ENCODE results near the gene USP24. TPM values are rescaled to one million over a fixed set of nuclear protein-coding genes. Genes with fewer than 3 reads are reported as not detected.

The USP24 gene, protein sequence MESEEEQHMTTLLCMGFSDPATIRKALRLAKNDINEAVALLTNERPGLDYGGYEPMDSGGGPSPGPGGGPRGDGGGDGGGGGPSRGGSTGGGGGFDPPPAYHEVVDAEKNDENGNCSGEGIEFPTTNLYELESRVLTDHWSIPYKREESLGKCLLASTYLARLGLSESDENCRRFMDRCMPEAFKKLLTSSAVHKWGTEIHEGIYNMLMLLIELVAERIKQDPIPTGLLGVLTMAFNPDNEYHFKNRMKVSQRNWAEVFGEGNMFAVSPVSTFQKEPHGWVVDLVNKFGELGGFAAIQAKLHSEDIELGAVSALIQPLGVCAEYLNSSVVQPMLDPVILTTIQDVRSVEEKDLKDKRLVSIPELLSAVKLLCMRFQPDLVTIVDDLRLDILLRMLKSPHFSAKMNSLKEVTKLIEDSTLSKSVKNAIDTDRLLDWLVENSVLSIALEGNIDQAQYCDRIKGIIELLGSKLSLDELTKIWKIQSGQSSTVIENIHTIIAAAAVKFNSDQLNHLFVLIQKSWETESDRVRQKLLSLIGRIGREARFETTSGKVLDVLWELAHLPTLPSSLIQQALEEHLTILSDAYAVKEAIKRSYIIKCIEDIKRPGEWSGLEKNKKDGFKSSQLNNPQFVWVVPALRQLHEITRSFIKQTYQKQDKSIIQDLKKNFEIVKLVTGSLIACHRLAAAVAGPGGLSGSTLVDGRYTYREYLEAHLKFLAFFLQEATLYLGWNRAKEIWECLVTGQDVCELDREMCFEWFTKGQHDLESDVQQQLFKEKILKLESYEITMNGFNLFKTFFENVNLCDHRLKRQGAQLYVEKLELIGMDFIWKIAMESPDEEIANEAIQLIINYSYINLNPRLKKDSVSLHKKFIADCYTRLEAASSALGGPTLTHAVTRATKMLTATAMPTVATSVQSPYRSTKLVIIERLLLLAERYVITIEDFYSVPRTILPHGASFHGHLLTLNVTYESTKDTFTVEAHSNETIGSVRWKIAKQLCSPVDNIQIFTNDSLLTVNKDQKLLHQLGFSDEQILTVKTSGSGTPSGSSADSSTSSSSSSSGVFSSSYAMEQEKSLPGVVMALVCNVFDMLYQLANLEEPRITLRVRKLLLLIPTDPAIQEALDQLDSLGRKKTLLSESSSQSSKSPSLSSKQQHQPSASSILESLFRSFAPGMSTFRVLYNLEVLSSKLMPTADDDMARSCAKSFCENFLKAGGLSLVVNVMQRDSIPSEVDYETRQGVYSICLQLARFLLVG (N-terminal part only)
- 162 TPM in 2 replicates for total RNA-seq (2013; cell fraction: nucleolus; rRNA removed)
- total RNA-seq (2014; rRNA removed) = 28.7 and 34.1 TPM in 2 replicates
- total RNA-seq (2014; rRNA removed; fragmentation: Illumina TruSeq; extraction: Trizol) = 36.5 and 42.7 TPM in 2 replicates
- 26.8 and 32.1 TPM in 2 replicates for total RNA-seq (2021)
- 15.9 TPM for polyA plus RNA-seq (2011; ENCODE audit: low read depth)
- 22.7 and 24.2 TPM in 2 replicates for polyA plus RNA-seq (2011; rRNA removed)
- polyA plus RNA-seq (2011; cell fraction: cytosol; rRNA removed) = 14.3 and 19.6 TPM in 2 replicates
- polyA plus RNA-seq (2011; cell fraction: nucleus; rRNA removed) = 32.8 and 35.9 TPM in 2 replicates
- 17.2 and 18.5 TPM in 2 replicates for polyA plus RNA-seq (2012)
- polyA plus RNA-seq (2014; fragmentation: Illumina TruSeq; extraction: Trizol) = 31.0 and 37.2 TPM in 2 replicates
- polyA plus RNA-seq (2014; fragmentation: Nextera tagmentation; extraction: Ambion mirVana) = 1 to 10 TPM; 4.6 to 6.4 TPM
- polyA plus RNA-seq (2014; rRNA removed) = 22.9 and 27.8 TPM in 2 replicates
- polyA plus RNA-seq (2016; fragmentation: Nextera tagmentation; extraction: Ambion mirVana) = 1 to 10 TPM; 8.4 to 9.6 TPM
- 64.6 and 80.2 TPM in 2 replicates for polyA minus RNA-seq (2011; rRNA and poly(A)+ RNA removed)
- polyA minus RNA-seq (2011; cell fraction: cytosol; rRNA and poly(A)+ RNA removed) = 22.3 and 27.1 TPM in 2 replicates
- 49.0 and 65.9 TPM in 2 replicates for polyA minus RNA-seq (2011; cell fraction: nucleus; rRNA and poly(A)+ RNA removed)
- Bru-seq, nascent RNA = percentile 84 among the genes with signal in this experiment
- percentile 86 among the genes with signal in this experiment for BruChase-seq, experiment 1, labeled RNA remaining after a 6-hour chase
- BruChase-seq, experiment 2, labeled RNA remaining after a 2-hour chase = percentile 87 among the genes with signal in this experiment
- long read RNA-seq, experiment 1, partial matches to known transcripts = 2 of 3 reads
- long read RNA-seq, experiment 1, other reads (novel, unspliced or antisense) = 1 of 3 reads
- long read RNA-seq, experiment 2, partial matches to known transcripts = 10 of 17 reads
- long read RNA-seq, experiment 2, other reads (novel, unspliced or antisense) = 7 of 17 reads

- Histone ChIP-seq H3K4me3 (peak within 1 kb of the TSS; percentile 89), H3K27me3 (replicated peaks in 1 of 2; ENCODE audit: control insufficient read depth in 2 of 2, insufficient read depth in 2 of 2, low read length in 1 of 2) (no peaks in the 10 kb centered on the region), H3K36me3 (ENCODE audit: control insufficient read depth in 2 of 2, insufficient read depth in 2 of 2, low read length in 1 of 2) (no peaks in the 10 kb centered on the region), H3K79me2 (ENCODE audit: control insufficient read depth, insufficient read depth, low read length) (peaks cover 54% of the 10 kb centered on the region), H3K27ac (ENCODE audit: control insufficient read depth, insufficient read depth) (peak within 1 kb of the TSS; percentile 87), H3K4me1 (ENCODE audit: control insufficient read depth, insufficient read depth, low read length) (peaks cover 7% of the 10 kb centered on the region), H3K9ac (ENCODE audit: control insufficient read depth, insufficient read depth, low read length) (peak within 1 kb of the TSS; percentile 65), H3K4me2 (ENCODE audit: control insufficient read depth, insufficient read depth) (peak within 1 kb of the TSS; percentile 97), H3K9me3 (replicated peaks; ENCODE audit: control insufficient read depth, insufficient read depth, low read length) (no peaks in the 10 kb centered on the region), H2AFZ (ENCODE audit: control insufficient read depth, low read depth, low read length) (peak within 1 kb of the TSS; percentile 65), H4K20me1 (ENCODE audit: control insufficient read depth, insufficient read depth) (no peaks in the 10 kb centered on the region)
- ChIA-PET POLR2A (interaction anchor here (0.6 to 4.0 kb wide), 3 partner anchors 10 to 41 kb away, joined by 3 to 16 read pairs (median 3); no protein-coding TSS in a partner anchor), SMC1A (ENCODE audit: uncharacterized antibody, unreplicated experiment) (interaction anchor here (1.1 to 1.8 kb wide), 3 partner anchors 14 to 62 kb away, joined by 3 to 5 read pairs (median 3); no protein-coding TSS in a partner anchor), CTCF (interaction anchor here (1.4 kb wide), 1 partner anchor 10 kb away, joined by 3 read pairs; no protein-coding TSS in a partner anchor), RAD21 (ENCODE audit: unreplicated experiment) (interaction anchor here (1.6 kb wide), 1 partner anchor 42 kb away, joined by 8 read pairs; no protein-coding TSS in a partner anchor)
- intact Hi-C loops (cut with micrococcal nuclease; ENCODE audit: unreplicated experiment) (loop anchor here (2.0 to 10.0 kb wide), 2 partner anchors 61 to 1349 kb away; no protein-coding TSS in a partner anchor), in situ Hi-C loops (cut with MboI) (no loop called here)
- under 1% methylated on average over 76 of the region's 96 CpGs for WGBS (ENCODE audit: insufficient coverage, insufficient replicate concordance, low lambda C conversion rate, missing lambda C conversion rate)
- ATAC-seq (peak; percentile 86), DNase-seq (ENCODE audit: low read depth, low spot score) (no peak), FAIRE-seq (no peak)
- BruUV-seq (replicated peaks) = no TSS peak
- TF ChIP-seq, protein P1, sequence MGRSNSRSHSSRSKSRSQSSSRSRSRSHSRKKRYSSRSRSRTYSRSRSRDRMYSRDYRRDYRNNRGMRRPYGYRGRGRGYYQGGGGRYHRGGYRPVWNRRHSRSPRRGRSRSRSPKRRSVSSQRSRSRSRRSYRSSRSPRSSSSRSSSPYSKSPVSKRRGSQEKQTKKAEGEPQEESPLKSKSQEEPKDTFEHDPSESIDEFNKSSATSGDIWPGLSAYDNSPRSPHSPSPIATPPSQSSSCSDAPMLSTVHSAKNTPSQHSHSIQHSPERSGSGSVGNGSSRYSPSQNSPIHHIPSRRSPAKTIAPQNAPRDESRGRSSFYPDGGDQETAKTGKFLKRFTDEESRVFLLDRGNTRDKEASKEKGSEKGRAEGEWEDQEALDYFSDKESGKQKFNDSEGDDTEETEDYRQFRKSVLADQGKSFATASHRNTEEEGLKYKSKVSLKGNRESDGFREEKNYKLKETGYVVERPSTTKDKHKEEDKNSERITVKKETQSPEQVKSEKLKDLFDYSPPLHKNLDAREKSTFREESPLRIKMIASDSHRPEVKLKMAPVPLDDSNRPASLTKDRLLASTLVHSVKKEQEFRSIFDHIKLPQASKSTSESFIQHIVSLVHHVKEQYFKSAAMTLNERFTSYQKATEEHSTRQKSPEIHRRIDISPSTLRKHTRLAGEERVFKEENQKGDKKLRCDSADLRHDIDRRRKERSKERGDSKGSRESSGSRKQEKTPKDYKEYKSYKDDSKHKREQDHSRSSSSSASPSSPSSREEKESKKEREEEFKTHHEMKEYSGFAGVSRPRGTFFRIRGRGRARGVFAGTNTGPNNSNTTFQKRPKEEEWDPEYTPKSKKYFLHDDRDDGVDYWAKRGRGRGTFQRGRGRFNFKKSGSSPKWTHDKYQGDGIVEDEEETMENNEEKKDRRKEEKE (IDR thresholded peaks at IDR 0.05) = no peak
- TF ChIP-seq HDAC2 (IDR thresholded peaks at IDR 0.05) (no peak), ELK1 (IDR thresholded peaks at IDR 0.05; ENCODE audit: low read depth, low read length) (0 out of 2 replicates have a peak, but pooled peaks have one; percentile 58), CBX3 (IDR thresholded peaks at IDR 0.05; ENCODE audit: borderline replicate concordance, low read depth) (no peak), MYB (IDR thresholded peaks at IDR 0.05; ENCODE audit: borderline replicate concordance, low read depth, low read length) (no peak), SRF (IDR thresholded peaks at IDR 0.05; ENCODE audit: low read depth in 2 of 2, low read length in 2 of 2) (no peak), FOXM1 (IDR thresholded peaks at IDR 0.05; ENCODE audit: low read depth, low read length) (no peak), CBFB (IDR thresholded peaks at IDR 0.05; ENCODE audit: low read depth) (no peak), RUNX3 (IDR thresholded peaks at IDR 0.05; ENCODE audit: low read length) (peak; percentile 42)
Observed at GRCh38 chr1:55215194-55216021, at the start of gene USP24. Gene USP24, minus strand, starts transcription at chr1:55215364. Its CDS starts 251 bp downstream, at chr1:55215113.

Measured in GM12878 (cell line).